ENCODE data around the gene HTT-AS.

The HTT-AS gene

DNA sequence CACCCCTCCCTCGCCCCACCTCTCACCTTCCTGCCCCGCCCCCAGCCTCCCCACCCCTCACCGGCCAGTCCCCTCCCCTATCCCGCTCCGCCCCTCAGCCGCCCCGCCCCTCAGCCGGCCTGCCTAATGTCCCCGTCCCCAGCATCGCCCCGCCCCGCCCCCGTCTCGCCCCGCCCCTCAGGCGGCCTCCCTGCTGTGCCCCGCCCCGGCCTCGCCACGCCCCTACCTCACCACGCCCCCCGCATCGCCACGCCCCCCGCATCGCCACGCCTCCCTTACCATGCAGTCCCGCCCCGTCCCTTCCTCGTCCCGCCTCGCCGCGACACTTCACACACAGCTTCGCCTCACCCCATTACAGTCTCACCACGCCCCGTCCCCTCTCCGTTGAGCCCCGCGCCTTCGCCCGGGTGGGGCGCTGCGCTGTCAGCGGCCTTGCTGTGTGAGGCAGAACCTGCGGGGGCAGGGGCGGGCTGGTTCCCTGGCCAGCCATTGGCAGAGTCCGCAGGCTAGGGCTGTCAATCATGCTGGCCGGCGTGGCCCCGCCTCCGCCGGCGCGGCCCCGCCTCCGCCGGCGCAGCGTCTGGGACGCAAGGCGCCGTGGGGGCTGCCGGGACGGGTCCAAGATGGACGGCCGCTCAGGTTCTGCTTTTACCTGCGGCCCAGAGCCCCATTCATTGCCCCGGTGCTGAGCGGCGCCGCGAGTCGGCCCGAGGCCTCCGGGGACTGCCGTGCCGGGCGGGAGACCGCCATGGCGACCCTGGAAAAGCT lies at the start of gene HTT-AS, which contains the start of gene HTT:
HTT-AS (minus strand) TSS at position 461 of the 768 bp plus-strand sequence.
HTT (plus strand) TSS at position 604 of the 768 bp plus-strand sequence; CDS start at position 749, 145 bp downstream.
- H3K9ac ChIP-seq (ENCODE audit: low read length) = peak within 1 kb of the TSS; percentile 84
- peaks cover 26% of the 10 kb centered on the region for H3K79me2 ChIP-seq (ENCODE audit: insufficient read depth, low read length)
- H3K27ac ChIP-seq (ENCODE audit: low read depth, low read length, poor library complexity, severe bottlenecking) = peak within 1 kb of the TSS; percentile 60

DNA sequence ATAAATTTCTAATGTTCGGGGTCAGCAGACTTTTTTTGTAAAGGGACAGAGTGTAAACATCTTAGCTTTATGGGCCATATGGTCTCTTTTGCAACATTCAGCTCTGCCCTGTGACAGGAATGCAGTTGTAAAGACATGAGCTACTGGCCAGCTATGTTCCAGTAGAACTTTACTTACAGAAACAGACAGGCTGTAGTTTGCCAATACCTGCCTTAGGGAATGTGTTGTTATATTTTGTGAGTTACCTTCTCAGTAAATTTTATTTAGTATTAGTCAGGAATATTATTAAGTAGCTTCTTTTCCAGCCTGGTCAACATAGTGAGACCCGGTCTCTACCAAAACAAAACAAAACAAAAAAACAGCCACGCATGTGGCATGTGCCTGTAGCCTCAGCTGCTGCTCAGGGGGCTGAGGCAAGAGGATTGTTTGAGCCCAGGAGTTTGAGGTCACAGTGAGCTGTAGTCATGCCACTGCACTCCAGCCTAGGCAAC lies 48.9 kb upstream of the HTT-AS start:
- Histone ChIP-seq H3K4me2 (ENCODE audit: low read length) (no peak overlapping the region), H3K4me1 (ENCODE audit: insufficient read depth, low read length, severe bottlenecking) (no peaks in the 10 kb centered on the region), H3F3A (ENCODE audit: insufficient read depth, low read length) (no peaks in the 10 kb centered on the region), H4K20me1 (ENCODE audit: insufficient read depth, low read length) (no peaks in the 10 kb centered on the region), H3K27me3 (ENCODE audit: insufficient read depth, low read length) (no peaks in the 10 kb centered on the region), H3K9me3 (ENCODE audit: low read length) (no peaks in the 10 kb centered on the region), H2AFZ (ENCODE audit: low read length) (no peak overlapping the region), H3K79me2 (ENCODE audit: insufficient read depth, low read length) (no peaks in the 10 kb centered on the region), H3K9ac (ENCODE audit: low read length) (no peak overlapping the region), H3K36me3 (ENCODE audit: insufficient read depth, low read length) (peaks cover 18% of the 10 kb centered on the region), H3K9me2 (ENCODE audit: low read depth, low read length) (no peaks in the 10 kb centered on the region), H3K27ac (ENCODE audit: low read depth, low read length, poor library complexity, severe bottlenecking) (no peak overlapping the region), H3K4me3 (ENCODE audit: low read depth, low read length, poor library complexity, severe bottlenecking) (no peak overlapping the region)
- no peak for TF ChIP-seq EZH2 (IDR thresholded peaks at IDR 0.05; ENCODE audit: borderline replicate concordance, low read length)
- TF ChIP-seq, protein P1, sequence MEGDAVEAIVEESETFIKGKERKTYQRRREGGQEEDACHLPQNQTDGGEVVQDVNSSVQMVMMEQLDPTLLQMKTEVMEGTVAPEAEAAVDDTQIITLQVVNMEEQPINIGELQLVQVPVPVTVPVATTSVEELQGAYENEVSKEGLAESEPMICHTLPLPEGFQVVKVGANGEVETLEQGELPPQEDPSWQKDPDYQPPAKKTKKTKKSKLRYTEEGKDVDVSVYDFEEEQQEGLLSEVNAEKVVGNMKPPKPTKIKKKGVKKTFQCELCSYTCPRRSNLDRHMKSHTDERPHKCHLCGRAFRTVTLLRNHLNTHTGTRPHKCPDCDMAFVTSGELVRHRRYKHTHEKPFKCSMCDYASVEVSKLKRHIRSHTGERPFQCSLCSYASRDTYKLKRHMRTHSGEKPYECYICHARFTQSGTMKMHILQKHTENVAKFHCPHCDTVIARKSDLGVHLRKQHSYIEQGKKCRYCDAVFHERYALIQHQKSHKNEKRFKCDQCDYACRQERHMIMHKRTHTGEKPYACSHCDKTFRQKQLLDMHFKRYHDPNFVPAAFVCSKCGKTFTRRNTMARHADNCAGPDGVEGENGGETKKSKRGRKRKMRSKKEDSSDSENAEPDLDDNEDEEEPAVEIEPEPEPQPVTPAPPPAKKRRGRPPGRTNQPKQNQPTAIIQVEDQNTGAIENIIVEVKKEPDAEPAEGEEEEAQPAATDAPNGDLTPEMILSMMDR (IDR thresholded peaks at IDR 0.05; ENCODE audit: low read length) = no peak

More for the DNA sequence above, at the start of gene HTT-AS, which contains the start of gene HTT:
- no peaks in the 10 kb centered on the region for H4K20me1 ChIP-seq (ENCODE audit: insufficient read depth, low read length)
- H3K36me3 ChIP-seq (ENCODE audit: insufficient read depth, low read length) = no peaks in the 10 kb centered on the region
- peak within 1 kb of the TSS; percentile 90 for H3K4me3 ChIP-seq (ENCODE audit: low read depth, low read length, poor library complexity, severe bottlenecking)
- peak within 1 kb of the TSS; percentile 96 for H3K4me2 ChIP-seq (ENCODE audit: low read length)
- H3K4me1 ChIP-seq (ENCODE audit: insufficient read depth, low read length, severe bottlenecking) = peaks cover 26% of the 10 kb centered on the region
- no peak for TF ChIP-seq EZH2 (IDR thresholded peaks at IDR 0.05; ENCODE audit: borderline replicate concordance, low read length)
- TF ChIP-seq, protein P1 (IDR thresholded peaks at IDR 0.05; ENCODE audit: low read length) = no peak
- no peaks in the 10 kb centered on the region for H3K9me3 ChIP-seq (ENCODE audit: low read length)
- no peaks in the 10 kb centered on the region for H3K9me2 ChIP-seq (ENCODE audit: low read depth, low read length)
- no peak within 1 kb of the TSS for H2AFZ ChIP-seq (ENCODE audit: low read length)
- H3F3A ChIP-seq (ENCODE audit: insufficient read depth, low read length) = no peaks in the 10 kb centered on the region
- H3K27me3 ChIP-seq (ENCODE audit: insufficient read depth, low read length) = no peaks in the 10 kb centered on the region

DNA sequence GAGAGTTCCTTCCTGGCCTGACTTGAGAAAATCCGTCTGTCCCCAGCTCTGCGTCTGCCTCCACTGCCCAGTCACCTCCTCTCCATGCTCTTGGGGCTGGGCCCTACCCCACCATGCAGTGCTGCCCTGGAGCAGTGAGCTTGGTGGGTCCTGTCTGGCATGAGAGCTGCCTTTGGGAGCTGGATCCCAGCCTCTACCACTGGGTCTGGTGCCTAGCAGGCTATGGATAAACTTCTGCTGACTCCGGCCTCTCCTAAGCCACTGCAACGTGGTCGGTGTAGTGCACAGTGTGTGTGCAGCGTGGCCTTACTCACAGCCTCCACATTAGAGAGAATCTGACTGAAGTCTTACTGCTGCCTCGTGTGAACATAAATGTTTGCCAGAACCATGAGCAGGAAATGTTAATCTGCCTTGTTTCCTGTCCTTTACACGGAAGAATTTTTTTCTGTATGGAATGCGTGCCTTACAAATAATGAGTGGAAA lies 47.8 kb upstream of the HTT-AS start:
- no peak overlapping the region for H3K27ac ChIP-seq (ENCODE audit: low read depth, low read length, poor library complexity, severe bottlenecking)
- H3K4me3 ChIP-seq (ENCODE audit: low read depth, low read length, poor library complexity, severe bottlenecking) = no peak overlapping the region
- no peaks in the 10 kb centered on the region for H3K27me3 ChIP-seq (ENCODE audit: insufficient read depth, low read length)
- H3F3A ChIP-seq (ENCODE audit: insufficient read depth, low read length) = no peaks in the 10 kb centered on the region
- no peak overlapping the region for H2AFZ ChIP-seq (ENCODE audit: low read length)
- TF ChIP-seq, protein P1 (IDR thresholded peaks at IDR 0.05; ENCODE audit: low read length) = no peak
- no peak for TF ChIP-seq EZH2 (IDR thresholded peaks at IDR 0.05; ENCODE audit: borderline replicate concordance, low read length)
- no peaks in the 10 kb centered on the region for H3K9me2 ChIP-seq (ENCODE audit: low read depth, low read length)
- H4K20me1 ChIP-seq (ENCODE audit: insufficient read depth, low read length) = no peaks in the 10 kb centered on the region
- H3K9me3 ChIP-seq (ENCODE audit: low read length) = no peaks in the 10 kb centered on the region
- H3K4me1 ChIP-seq (ENCODE audit: insufficient read depth, low read length, severe bottlenecking) = no peaks in the 10 kb centered on the region
- no peak overlapping the region for H3K4me2 ChIP-seq (ENCODE audit: low read length)
- peaks cover 13% of the 10 kb centered on the region; the same call in 1 of the 2 replicates for H3K36me3 ChIP-seq (ENCODE audit: insufficient read depth, low read length)
- no peaks in the 10 kb centered on the region for H3K79me2 ChIP-seq (ENCODE audit: insufficient read depth, low read length)
- no peak overlapping the region for H3K9ac ChIP-seq (ENCODE audit: low read length)

All from OCI-LY1 (cell line).